ENCODE data around the gene SEL1L2. TPM values are rescaled to one million over a fixed set of nuclear protein-coding genes. Genes with fewer than 3 reads are reported as not detected.

Gene SEL1L2
- total RNA-seq, 4 donors from 2014 or later, result not detected

DNA sequence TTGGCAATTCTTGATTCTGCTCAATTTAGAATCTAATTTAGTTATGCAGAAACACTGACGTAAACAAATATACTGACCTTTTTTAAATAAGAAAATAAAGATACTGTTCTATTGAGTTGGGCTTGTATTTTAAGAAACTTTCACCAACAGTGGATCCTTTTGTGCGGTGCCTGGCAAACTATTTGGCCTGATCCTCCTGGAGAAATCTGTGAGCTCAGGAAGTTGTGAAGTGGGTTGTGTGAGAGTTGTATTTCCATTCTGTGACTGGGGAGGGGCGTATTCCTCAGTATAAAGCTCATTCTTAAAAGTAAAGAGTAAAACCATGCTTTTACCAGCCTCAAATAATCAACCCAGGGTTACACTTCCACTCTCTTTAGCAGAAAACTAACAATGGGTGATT, 85.6 kb downstream of the SEL1L2 start:
- H3K27ac ChIP-seq, result no peak overlapping the region
- H3K4me3 ChIP-seq, result no peak overlapping the region
- DNase-seq (ENCODE audit: low spot score in 2 of 2), result no peak
- TF ChIP-seq POLR2A (IDR thresholded peaks at IDR 0.05) (no peak), POLR2AphosphoS5 (IDR thresholded peaks at IDR 0.05) (no peak), EP300 (IDR thresholded peaks at IDR 0.05) (no peak)
- TF ChIP-seq, protein P1, sequence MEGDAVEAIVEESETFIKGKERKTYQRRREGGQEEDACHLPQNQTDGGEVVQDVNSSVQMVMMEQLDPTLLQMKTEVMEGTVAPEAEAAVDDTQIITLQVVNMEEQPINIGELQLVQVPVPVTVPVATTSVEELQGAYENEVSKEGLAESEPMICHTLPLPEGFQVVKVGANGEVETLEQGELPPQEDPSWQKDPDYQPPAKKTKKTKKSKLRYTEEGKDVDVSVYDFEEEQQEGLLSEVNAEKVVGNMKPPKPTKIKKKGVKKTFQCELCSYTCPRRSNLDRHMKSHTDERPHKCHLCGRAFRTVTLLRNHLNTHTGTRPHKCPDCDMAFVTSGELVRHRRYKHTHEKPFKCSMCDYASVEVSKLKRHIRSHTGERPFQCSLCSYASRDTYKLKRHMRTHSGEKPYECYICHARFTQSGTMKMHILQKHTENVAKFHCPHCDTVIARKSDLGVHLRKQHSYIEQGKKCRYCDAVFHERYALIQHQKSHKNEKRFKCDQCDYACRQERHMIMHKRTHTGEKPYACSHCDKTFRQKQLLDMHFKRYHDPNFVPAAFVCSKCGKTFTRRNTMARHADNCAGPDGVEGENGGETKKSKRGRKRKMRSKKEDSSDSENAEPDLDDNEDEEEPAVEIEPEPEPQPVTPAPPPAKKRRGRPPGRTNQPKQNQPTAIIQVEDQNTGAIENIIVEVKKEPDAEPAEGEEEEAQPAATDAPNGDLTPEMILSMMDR (IDR thresholded peaks at IDR 0.05), result no peak
- H3K4me1 ChIP-seq, result no peaks in the 10 kb centered on the region
- H3K9me3 ChIP-seq, result no peaks in the 10 kb centered on the region
- WGBS, result 77% methylated on average over 3 of the region's 3 CpGs
- H3K36me3 ChIP-seq, result no peaks in the 10 kb centered on the region
- no peaks in the 10 kb centered on the region for H3K27me3 ChIP-seq

DNA sequence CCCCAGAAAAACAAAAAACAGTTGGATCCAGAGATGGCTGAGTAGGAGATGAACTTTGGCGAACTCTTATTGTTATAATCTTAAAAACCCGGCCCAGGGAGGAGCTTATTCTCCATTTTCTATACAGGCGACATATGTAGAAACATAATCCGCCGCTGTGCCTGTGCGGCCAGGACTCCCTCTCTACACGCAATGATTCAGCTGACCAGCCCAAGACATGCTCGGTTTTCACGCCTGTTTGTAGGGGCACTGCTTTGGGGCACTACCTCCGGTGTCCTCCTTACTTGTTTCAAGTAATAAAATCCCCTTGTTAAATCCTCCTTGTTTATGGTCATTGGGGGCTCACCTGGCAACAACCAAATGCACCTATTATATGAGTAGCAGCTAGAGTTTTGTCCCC, 89.9 kb downstream of the SEL1L2 start:
- Histone ChIP-seq H3K9me3 (no peaks in the 10 kb centered on the region), H3K36me3 (no peaks in the 10 kb centered on the region), H3K27ac (no peak overlapping the region), H3K27me3 (no peaks in the 10 kb centered on the region), H3K4me1 (no peaks in the 10 kb centered on the region), H3K4me3 (no peak overlapping the region)
- no peak for TF ChIP-seq EP300 (IDR thresholded peaks at IDR 0.05)
- TF ChIP-seq, protein P1 (IDR thresholded peaks at IDR 0.05), result no peak
- no peak for TF ChIP-seq POLR2AphosphoS5 (IDR thresholded peaks at IDR 0.05)
- no peak for TF ChIP-seq POLR2A (IDR thresholded peaks at IDR 0.05)
- 92% methylated on average over 10 of the region's 10 CpGs for WGBS
- DNase-seq (ENCODE audit: low spot score in 2 of 2), result no peak

DNA sequence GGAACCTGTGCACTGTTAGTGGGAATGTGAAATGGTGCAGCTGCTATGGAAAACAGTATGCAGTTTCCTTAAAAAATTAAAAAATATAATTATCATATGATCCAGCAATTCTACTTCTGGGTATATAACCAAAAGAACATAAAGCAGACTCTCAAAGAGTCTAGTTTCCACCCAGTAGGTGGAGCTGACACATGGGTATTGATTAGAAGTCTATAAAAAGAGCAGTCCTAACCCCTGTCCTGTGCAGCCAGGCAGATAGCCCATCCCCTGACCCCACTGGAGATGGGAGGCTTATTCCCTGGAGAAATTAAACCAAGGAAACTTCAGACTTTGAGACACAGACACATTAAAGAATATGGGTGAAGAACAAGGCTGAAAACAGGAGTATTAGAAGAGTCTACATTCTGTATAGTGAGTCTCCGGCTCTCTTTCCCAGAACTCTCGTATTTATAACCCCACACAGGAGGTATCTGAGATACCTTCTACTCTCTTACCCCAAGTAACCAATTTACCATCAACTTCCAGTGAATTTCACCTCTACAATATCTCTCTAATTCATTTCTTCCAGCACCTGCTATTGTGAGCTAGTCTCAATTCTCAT, 92.3 kb downstream of the SEL1L2 start:
- WGBS, result 93% methylated on average over 2 of the region's 2 CpGs
- TF ChIP-seq EP300 (IDR thresholded peaks at IDR 0.05) (no peak), POLR2AphosphoS5 (IDR thresholded peaks at IDR 0.05) (no peak), POLR2A (IDR thresholded peaks at IDR 0.05) (no peak)
- TF ChIP-seq, protein P1 (IDR thresholded peaks at IDR 0.05), result no peak
- Histone ChIP-seq H3K27ac (no peak overlapping the region), H3K4me1 (no peaks in the 10 kb centered on the region), H3K4me3 (no peak overlapping the region), H3K27me3 (no peaks in the 10 kb centered on the region), H3K36me3 (no peaks in the 10 kb centered on the region), H3K9me3 (no peaks in the 10 kb centered on the region)
- no peak for DNase-seq (ENCODE audit: low spot score in 2 of 2)

DNA sequence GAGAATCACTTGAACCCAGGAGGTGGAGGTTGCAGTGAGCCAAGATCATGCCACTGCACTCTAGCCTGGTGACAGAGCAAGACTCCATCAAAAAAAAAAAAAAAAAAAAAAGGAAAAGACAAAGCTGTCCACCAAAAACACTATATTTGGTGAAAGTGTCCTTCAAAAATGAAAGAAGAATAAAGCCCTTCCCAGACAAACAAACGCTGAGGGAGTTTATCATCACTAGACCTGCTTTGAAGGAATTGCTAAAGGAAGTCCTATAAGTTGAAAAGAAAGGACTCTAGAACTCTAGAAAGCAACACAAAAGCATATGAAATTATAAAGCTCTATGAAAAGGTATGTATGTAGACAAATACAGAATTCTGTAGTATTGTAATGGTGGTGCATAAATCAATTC, 98.8 kb downstream of the SEL1L2 start:
- no peaks in the 10 kb centered on the region for H3K27me3 ChIP-seq
- 93% methylated on average over 1 of the region's 1 CpG for whole genome bisulfite sequencing
- H3K27ac ChIP-seq, result no peak overlapping the region
- H3K4me1 ChIP-seq, result no peaks in the 10 kb centered on the region
- no peak overlapping the region for H3K4me3 ChIP-seq
- H3K9me3 ChIP-seq, result peaks cover 7% of the 10 kb centered on the region
- TF ChIP-seq POLR2AphosphoS5 (IDR thresholded peaks at IDR 0.05), result no peak
- TF ChIP-seq, protein P1 (IDR thresholded peaks at IDR 0.05), result no peak
- no peak for TF ChIP-seq POLR2A (IDR thresholded peaks at IDR 0.05)
- TF ChIP-seq EP300 (IDR thresholded peaks at IDR 0.05), result no peak
- H3K36me3 ChIP-seq, result no peaks in the 10 kb centered on the region
- no peak for DNase-seq (ENCODE audit: low spot score in 2 of 2)

DNA sequence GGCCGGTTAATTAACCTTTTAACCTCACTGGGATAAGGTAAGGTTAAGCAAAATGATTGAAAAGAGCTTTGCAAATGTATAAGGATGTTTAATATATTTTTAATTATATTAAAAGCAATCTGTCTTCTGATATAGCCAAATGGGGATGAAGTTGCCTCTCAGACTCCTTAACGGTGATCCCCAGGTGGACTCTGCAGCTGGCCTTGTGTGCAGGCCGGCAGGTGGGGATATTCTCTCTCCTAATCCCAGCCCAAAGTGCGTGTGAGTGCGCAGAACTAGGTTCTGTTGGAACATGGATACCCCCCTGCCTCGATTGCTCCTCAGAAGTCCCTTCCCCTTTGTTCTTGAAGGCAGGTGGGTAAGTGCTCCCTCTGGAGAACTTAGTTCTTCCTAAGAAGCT, 105.6 kb downstream of the SEL1L2 start:
- H3K36me3 ChIP-seq, result no peaks in the 10 kb centered on the region
- H3K4me1 ChIP-seq, result no peaks in the 10 kb centered on the region
- no peak for DNase-seq (ENCODE audit: low spot score in 2 of 2)
- H3K9me3 ChIP-seq, result no peaks in the 10 kb centered on the region
- no peak overlapping the region for H3K27ac ChIP-seq
- TF ChIP-seq, protein P1 (IDR thresholded peaks at IDR 0.05), result no peak
- TF ChIP-seq POLR2AphosphoS5 (IDR thresholded peaks at IDR 0.05) (no peak), POLR2A (IDR thresholded peaks at IDR 0.05) (no peak), EP300 (IDR thresholded peaks at IDR 0.05) (no peak)
- no peak overlapping the region for H3K4me3 ChIP-seq
- WGBS, result 91% methylated on average over 6 of the region's 6 CpGs
- H3K27me3 ChIP-seq, result no peaks in the 10 kb centered on the region
